Gastroesophageal sphincter (tissue), 3 donors: Measurements from ENCODE around the gene CFAP107.

Experiments used
- POLR2AphosphoS5 ChIP-seq: sonication (generic); formaldehyde crosslinking; IDR thresholded peaks from one replicate; pipeline ENCODE4 v1.6.1; 2017; ENCODE audit warnings: antibody characterized with exemption
- TF ChIP-seq, protein P1 (sequence below), 4 experiments: fragments of 200-600 bp in 2 of 4; fragments of 450-650 bp in 2 of 4; sonication (generic) in 1 of 4; IDR thresholded peaks; one replicate each; pipeline ENCODE4 v1.5.1; 2017 to 2019; ENCODE audit warnings: antibody characterized with exemption in 4 of 4, mild to moderate bottlenecking in 2 of 4, moderate library complexity in 2 of 4

DNA sequence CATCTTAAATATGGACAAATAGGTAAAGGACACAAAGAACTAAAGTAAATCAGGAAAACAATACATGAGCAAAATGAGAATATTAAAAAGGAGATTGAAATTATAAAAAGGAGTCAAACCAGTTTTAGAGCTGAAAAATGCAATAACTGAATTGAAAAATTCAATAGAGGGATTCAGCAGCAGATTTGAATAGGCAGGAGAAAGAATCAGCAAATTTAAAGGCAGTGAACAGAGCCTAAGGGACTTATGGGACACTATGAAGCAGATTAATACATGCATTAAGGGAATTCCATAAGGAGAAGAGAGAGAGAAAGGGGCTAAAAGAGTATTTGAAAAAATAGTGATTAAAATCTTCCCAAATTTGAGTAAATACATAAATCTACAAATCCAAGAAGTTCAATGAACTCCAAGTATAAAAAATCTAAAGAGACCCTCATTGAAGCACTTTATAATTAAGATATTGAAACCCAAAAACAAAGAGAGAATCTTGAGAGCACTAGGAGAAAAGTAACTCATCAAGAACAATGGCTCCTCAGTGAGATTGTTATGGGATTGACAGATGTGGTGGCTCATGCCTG, 2.9 kb downstream of the CFAP107 start:
- no peak for TF ChIP-seq POLR2AphosphoS5
- TF ChIP-seq, protein P1, sequence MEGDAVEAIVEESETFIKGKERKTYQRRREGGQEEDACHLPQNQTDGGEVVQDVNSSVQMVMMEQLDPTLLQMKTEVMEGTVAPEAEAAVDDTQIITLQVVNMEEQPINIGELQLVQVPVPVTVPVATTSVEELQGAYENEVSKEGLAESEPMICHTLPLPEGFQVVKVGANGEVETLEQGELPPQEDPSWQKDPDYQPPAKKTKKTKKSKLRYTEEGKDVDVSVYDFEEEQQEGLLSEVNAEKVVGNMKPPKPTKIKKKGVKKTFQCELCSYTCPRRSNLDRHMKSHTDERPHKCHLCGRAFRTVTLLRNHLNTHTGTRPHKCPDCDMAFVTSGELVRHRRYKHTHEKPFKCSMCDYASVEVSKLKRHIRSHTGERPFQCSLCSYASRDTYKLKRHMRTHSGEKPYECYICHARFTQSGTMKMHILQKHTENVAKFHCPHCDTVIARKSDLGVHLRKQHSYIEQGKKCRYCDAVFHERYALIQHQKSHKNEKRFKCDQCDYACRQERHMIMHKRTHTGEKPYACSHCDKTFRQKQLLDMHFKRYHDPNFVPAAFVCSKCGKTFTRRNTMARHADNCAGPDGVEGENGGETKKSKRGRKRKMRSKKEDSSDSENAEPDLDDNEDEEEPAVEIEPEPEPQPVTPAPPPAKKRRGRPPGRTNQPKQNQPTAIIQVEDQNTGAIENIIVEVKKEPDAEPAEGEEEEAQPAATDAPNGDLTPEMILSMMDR (IDR thresholded peaks at IDR 0.05): no peak
